ENCODE results near the gene SART1.

DNA sequence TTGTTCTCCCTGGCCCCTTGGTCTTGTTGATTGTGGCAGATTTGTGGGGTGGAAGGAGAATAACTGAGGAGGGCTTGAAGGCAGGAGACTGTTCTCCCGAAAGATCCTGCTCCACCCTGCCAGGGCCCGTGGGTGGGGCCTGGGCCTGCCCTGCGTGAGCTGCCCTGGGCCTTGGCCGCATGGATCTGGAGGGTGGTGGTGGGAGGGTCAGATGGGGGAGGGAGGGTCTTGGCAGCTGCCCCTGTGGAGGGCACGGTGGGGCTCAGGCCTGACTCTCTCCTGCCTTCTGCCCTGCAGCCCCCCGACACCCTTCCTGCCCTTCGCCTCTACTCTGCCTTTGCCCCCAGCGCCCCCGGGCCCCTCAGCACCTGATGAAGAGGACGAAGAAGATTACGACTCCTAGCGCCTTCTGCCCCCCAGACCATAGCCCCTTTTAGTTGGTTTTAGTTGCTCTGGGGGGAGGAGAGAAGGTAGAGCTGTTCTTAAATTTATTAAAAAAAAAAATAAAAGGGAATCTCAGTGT lies 40.4 kb upstream of the SART1 start:
- no peak for TF ChIP-seq POLR2A (IDR thresholded peaks at IDR 0.05; ENCODE audit: low read depth, low read length)
- no peak for TF ChIP-seq TAF1 (IDR thresholded peaks at IDR 0.05; ENCODE audit: low read depth, low read length)

Data from GM12891 (cell line).